ENCODE data around the gene RFX1. TPM values are rescaled to one million over a fixed set of nuclear protein-coding genes. Genes with fewer than 3 reads are reported as not detected.

RFX1 gene
- polyA plus RNA-seq, 6 donors from 2014 or later = 0.27 to 2.3 (median 1.1) TPM

GRCh38 chr19:14000691-14001375 lies 5.3 kb downstream of the RFX1 start:
- H3K27me3 Mint-ChIP-seq = no peaks in the 10 kb centered on the region
- H3K27ac Mint-ChIP-seq = peak overlapping the region in 5 of 6 donors; percentile 87 to 99 (median 90)
- H3K36me3 Mint-ChIP-seq = no peaks in the 10 kb centered on the region
- H3K4me1 Mint-ChIP-seq = peaks cover 36 to 63% (median 49%) of the 10 kb centered on the region in 3 donors
- no peak for ATAC-seq (ENCODE audit: low read depth in 2 of 2)
- DNase-seq = no peak
- H3K9me3 Mint-ChIP-seq = peaks cover 0 to 4% (median 0%) of the 10 kb centered on the region in 7 donors
- peak overlapping the region in 7 of 8 donors; percentile 17 to 81 (median 79) for H3K4me3 Mint-ChIP-seq

GRCh38 chr19:13999085-13999484 lies 7.0 kb downstream of the RFX1 start:
- Mint-ChIP-seq H3K9me3 (peaks cover 0 to 4% (median 0%) of the 10 kb centered on the region in 7 donors), H3K4me3 (no peak overlapping the region), H3K4me1 (peaks cover 24 to 49% (median 37%) of the 10 kb centered on the region in 3 donors), H3K27me3 (no peaks in the 10 kb centered on the region), H3K36me3 (no peaks in the 10 kb centered on the region), H3K27ac (peak overlapping the region in 1 of 6 donors; percentile 65)
- no peak for ATAC-seq (ENCODE audit: low read depth in 2 of 2)
- DNase-seq = no peak

DNA sequence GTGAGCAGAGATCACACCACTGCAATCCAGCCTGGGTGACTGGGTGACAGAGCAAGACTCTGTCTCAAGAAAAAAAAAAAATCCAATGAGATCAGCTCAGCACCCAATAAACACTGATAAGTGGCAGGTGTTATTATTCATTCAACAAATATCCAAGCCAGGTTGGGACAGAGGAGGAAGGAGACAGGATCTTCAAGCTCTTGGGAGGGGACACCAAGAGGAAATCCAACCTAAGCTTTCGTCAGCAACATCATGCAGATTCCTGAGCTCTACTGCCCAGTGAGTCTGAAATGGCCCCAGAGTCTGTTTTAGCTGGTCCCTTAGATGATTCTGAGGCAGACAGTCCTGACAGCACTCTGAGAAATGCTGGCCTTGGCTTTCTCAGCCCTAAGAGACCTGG lies 7.7 kb downstream of the RFX1 start:
- Mint-ChIP-seq H3K27ac (peak overlapping the region in 2 of 6 donors; percentile 65 to 76), H3K4me1 (peaks cover 22 to 44% (median 36%) of the 10 kb centered on the region in 3 donors), H3K36me3 (no peaks in the 10 kb centered on the region), H3K9me3 (peaks cover 0 to 4% (median 0%) of the 10 kb centered on the region in 7 donors), H3K27me3 (no peaks in the 10 kb centered on the region), H3K4me3 (no peak overlapping the region)
- ATAC-seq (ENCODE audit: low read depth in 2 of 2) (no peak), DNase-seq (no peak)

- Mint-ChIP-seq H3K36me3 (no peaks in the 10 kb centered on the region), H3K4me3 (no peak overlapping the region), H3K27me3 (no peaks in the 10 kb centered on the region), H3K27ac (peak overlapping the region in 1 of 6 donors; percentile 50), H3K9me3 (peaks cover 0 to 4% (median 0%) of the 10 kb centered on the region in 7 donors), H3K4me1 (peaks cover 14 to 35% (median 27%) of the 10 kb centered on the region in 3 donors)
- DNase-seq (no peak), ATAC-seq (ENCODE audit: low read depth in 2 of 2) (no peak)
Observed at GRCh38 chr19:13997631-13997962, 8.5 kb downstream of the RFX1 start.

DNA sequence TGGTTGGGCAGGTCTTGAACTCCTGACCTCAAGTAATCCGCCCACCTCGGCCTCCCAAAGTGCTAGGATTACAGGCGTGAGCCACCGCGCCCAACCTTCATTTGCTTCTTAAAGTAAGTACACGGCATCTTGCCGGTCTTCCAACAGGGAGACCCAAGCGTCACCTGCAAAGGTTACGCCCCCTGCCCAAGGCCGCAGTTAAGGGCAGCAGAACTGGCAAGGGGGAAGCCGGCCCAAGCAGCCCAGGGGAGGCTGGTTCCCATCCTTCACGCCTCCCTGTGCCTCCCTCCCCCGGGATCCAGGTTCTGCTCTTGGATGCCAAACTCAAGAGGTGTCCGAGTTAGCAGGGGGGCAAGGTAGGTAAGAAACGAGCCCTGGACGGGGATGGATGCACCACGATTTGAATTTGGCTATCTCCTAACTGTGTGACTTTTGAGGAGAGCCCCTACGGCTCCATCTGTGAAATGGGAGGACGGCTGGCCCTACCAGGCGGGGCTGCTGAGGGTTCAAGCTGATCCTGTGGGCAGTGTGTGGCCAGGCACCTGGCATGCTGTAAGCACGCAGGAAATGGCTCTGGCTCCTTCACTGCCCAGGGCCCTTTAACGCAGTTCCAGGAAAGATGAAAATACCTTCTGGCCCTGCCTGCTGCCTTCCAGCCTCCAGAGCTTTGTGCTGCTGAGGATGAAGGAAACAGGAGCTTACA lies 9.0 kb downstream of the RFX1 start:
- no peak for ATAC-seq (ENCODE audit: low read depth in 2 of 2)
- Mint-ChIP-seq H3K27ac (peak overlapping the region in 1 of 6 donors; percentile 62), H3K4me1 (peaks cover 9 to 30% (median 22%) of the 10 kb centered on the region in 3 donors)

GRCh38 chr19:13995878-13996765 lies 10.0 kb downstream of the RFX1 start:
- H3K9me3 Mint-ChIP-seq = peaks cover 0 to 4% (median 0%) of the 10 kb centered on the region in 7 donors
- no peak for DNase-seq
- H3K27me3 Mint-ChIP-seq = no peaks in the 10 kb centered on the region
- H3K36me3 Mint-ChIP-seq = no peaks in the 10 kb centered on the region
- H3K27ac Mint-ChIP-seq = peak overlapping the region in 1 of 6 donors; percentile 21
- H3K4me1 Mint-ChIP-seq = peaks cover 7 to 23% (median 15%) of the 10 kb centered on the region in 3 donors
- ATAC-seq (ENCODE audit: low read depth in 2 of 2) = no peak
- H3K4me3 Mint-ChIP-seq = no peak overlapping the region

More for the DNA sequence above, 9.0 kb downstream of the RFX1 start:
- Mint-ChIP-seq H3K27me3 (no peaks in the 10 kb centered on the region), H3K36me3 (no peaks in the 10 kb centered on the region), H3K4me3 (no peak overlapping the region), H3K9me3 (peaks cover 0 to 4% (median 0%) of the 10 kb centered on the region in 7 donors)
- no peak for DNase-seq

DNA sequence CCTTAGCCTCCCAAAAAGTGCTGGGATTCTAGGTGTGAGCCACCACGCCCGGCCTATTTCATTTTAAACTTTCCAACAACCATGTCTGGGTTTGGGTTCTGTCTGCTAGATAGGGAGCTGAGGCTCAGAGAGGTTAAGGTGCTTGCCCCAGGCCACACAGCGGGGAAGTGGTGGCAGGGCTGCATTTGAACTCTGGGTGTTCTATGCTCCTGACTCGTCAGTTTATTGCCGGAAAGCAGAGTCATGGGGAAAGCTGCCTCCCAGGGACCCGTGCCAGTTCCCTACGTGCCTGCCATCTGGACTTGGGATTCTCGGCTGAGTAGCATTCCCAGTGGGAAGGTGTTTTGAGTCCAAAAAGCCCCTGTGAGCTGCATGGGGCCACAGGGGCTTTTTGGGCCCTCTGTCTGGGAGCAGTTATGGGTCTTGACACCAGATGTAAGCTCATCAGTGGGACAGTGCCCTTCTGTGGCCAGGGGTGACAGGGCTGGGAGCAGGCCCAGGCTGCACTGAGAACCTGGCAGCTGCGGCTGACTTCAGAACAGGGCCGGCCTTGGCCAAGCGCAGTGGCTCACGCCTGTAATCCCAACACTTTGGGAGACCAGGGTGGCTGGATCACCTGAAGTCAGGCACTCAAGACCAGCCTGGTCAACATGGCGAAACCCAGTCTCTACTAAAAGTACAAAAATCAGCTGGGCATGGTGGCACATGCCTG lies 10.9 kb downstream of the RFX1 start:
- peaks cover 0 to 4% (median 0%) of the 10 kb centered on the region in 7 donors for H3K9me3 Mint-ChIP-seq
- DNase-seq = no peak
- no peaks in the 10 kb centered on the region for H3K36me3 Mint-ChIP-seq
- H3K4me1 Mint-ChIP-seq = peaks cover 0 to 18% (median 7%) of the 10 kb centered on the region in 3 donors
- no peak overlapping the region for H3K27ac Mint-ChIP-seq
- no peaks in the 10 kb centered on the region for H3K27me3 Mint-ChIP-seq
- no peak overlapping the region for H3K4me3 Mint-ChIP-seq
- no peak for ATAC-seq (ENCODE audit: low read depth in 2 of 2)

- ATAC-seq (ENCODE audit: low read depth in 2 of 2) (no peak), DNase-seq (no peak)
- H3K27me3 Mint-ChIP-seq = no peaks in the 10 kb centered on the region
- no peak overlapping the region for H3K4me3 Mint-ChIP-seq
- H3K27ac Mint-ChIP-seq = no peak overlapping the region
- peaks cover 14 to 24% (median 16%) of the 10 kb centered on the region in 3 donors for H3K4me1 Mint-ChIP-seq
- H3K36me3 Mint-ChIP-seq = peaks cover 0 to 14% of the 10 kb centered on the region in 2 donors
- H3K9me3 Mint-ChIP-seq = peaks cover 0 to 1% (median 0%) of the 10 kb centered on the region in 7 donors
Observed at GRCh38 chr19:13993590-13994300, 12.4 kb downstream of the RFX1 start.

GRCh38 chr19:13992025-13992424 lies 14.1 kb downstream of the RFX1 start:
- H3K4me3 Mint-ChIP-seq = no peak overlapping the region
- no peaks in the 10 kb centered on the region for H3K9me3 Mint-ChIP-seq
- H3K27me3 Mint-ChIP-seq = no peaks in the 10 kb centered on the region
- peaks cover 0 to 15% of the 10 kb centered on the region in 2 donors for H3K36me3 Mint-ChIP-seq
- ATAC-seq (ENCODE audit: low read depth in 2 of 2) (no peak), DNase-seq (no peak)
- no peak overlapping the region for H3K27ac Mint-ChIP-seq
- peaks cover 20 to 35% (median 30%) of the 10 kb centered on the region in 3 donors for H3K4me1 Mint-ChIP-seq

GRCh38 chr19:13990085-13990484 lies 16.0 kb downstream of the RFX1 start:
- DNase-seq (no peak), ATAC-seq (ENCODE audit: low read depth in 2 of 2) (no peak)
- Mint-ChIP-seq H3K4me3 (no peak overlapping the region), H3K27ac (peak overlapping the region in 3 of 6 donors; percentile 36 to 97 (median 70)), H3K9me3 (no peaks in the 10 kb centered on the region), H3K27me3 (no peaks in the 10 kb centered on the region), H3K36me3 (peaks cover 0 to 15% of the 10 kb centered on the region in 2 donors), H3K4me1 (peaks cover 34 to 53% (median 49%) of the 10 kb centered on the region in 3 donors)

GRCh38 chr19:13989487-13989886 lies 16.6 kb downstream of the RFX1 start:
- Mint-ChIP-seq H3K27ac (peak overlapping the region in 4 of 6 donors; percentile 41 to 97 (median 82)), H3K36me3 (peaks cover 0 to 15% of the 10 kb centered on the region in 2 donors), H3K4me1 (peaks cover 34 to 57% (median 52%) of the 10 kb centered on the region in 3 donors), H3K27me3 (no peaks in the 10 kb centered on the region), H3K4me3 (peak overlapping the region in 2 of 8 donors; percentile 37 to 45), H3K9me3 (no peaks in the 10 kb centered on the region)
- DNase-seq (no peak), ATAC-seq (ENCODE audit: low read depth in 2 of 2) (no peak)
